GM19023 (cell line): ENCODE data around the gene TBC1D10A.

Source experiments
- ATAC-seq: cut with Tn5 transposase; IDR thresholded peaks from one replicate; pipeline ENCODE4 v1.9.1; 2021; ENCODE audit warnings: mild to moderate bottlenecking, moderate library complexity; ENCODE audit not compliant: unreplicated experiment

The TBC1D10A gene

DNA sequence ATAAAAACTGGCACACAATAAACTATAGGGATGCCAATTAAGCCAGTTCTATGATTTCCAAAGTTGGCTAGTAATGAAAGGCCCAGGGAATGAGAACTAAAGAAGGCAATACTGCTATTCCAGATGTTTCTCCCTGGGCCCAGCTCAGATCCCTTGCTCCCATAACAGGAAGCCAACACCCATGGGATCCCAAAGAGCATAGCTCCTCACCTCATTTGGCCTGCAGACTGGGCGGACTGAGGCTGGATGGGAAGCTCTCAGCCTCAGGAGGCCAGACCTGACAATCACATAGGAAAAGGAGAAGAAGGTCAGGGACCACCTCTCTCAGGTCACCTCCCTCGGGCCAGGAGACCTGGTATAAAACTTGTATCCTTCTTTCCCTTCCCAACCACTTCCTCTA is 5.3 kb downstream of the TBC1D10A start:
- ATAC-seq, result no peak

GRCh38 chr22:30320021-30320556 is 6.7 kb downstream of the TBC1D10A start:
- ATAC-seq, result no peak

GRCh38 chr22:30318799-30319419 is 7.8 kb downstream of the TBC1D10A start:
- ATAC-seq, result no peak

DNA sequence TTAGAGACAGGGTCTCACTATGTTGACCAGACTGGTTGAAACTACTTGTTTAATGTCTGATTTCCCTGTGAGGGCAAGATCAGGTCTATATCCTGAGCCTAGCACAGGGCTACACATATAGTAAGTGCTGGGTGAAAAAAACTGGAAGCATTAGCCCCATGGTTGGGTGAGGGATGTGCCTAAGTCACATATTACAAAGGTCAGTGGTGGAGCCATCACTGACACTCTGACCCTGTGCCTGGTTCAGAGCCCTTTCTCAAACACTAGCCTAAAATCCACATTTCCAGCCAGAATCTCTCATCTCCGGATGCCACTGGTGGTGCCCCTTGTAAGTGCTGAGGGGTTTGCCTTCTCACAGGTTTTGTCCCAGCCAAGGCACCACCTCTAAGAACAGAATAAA is 9.0 kb downstream of the TBC1D10A start:
- no peak for ATAC-seq

DNA sequence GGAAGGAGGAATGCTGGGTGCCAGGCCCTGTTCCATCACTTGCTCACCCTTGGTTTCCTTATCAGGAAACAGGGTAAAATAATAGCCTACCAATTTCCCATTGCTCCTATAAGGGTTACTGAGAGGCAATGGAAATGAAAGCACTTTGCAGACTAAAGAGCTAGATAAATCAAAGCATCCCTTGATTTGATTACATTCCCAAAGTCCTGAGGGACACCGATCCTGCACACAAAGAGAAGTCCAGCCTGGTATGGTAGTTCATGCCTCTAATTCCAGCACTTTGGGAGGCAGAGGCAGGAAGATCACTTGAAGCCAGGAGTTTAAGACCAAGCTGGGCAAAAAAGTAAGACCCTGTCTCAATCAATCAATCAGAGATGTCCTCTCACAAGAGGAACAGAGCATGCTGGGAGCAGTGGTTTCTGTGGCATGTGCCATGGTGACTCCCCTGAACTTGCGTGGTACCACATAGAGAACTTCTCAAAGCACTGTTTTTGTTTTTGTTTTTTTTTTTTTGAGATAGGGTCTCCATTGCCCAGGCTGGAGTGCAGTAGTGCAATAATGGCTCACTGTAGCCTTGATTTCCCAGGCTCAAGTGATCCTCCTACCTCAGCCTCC is 10.7 kb downstream of the TBC1D10A start:
- no peak for ATAC-seq

- ATAC-seq, result no peak
Observed at GRCh38 chr22:30314915-30315314, 11.8 kb downstream of the TBC1D10A start.

GRCh38 chr22:30313527-30314363 is 13.0 kb downstream of the TBC1D10A start:
- ATAC-seq, result no peak

DNA sequence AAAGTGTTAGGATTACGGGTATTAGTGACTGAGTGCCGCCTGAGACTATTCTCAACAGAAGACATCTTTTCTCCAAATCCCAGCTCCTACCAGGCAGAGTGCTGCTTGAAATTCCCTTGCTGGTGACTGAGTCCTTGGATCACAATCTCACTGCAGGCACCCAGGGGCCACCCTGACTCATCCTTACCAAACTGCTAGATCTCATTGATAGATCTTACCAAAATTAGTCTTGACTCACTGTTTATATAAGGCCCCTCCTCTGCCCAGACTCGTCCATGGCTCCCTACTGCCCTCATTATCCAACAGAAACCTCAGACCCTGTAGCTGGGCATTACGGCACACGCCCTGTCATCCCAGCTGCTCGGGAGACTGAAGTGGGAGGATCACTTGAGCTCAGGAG is 14.7 kb downstream of the TBC1D10A start:
- ATAC-seq, result no peak

GRCh38 chr22:30310881-30311771 is 15.6 kb downstream of the TBC1D10A start:
- no peak for ATAC-seq

DNA sequence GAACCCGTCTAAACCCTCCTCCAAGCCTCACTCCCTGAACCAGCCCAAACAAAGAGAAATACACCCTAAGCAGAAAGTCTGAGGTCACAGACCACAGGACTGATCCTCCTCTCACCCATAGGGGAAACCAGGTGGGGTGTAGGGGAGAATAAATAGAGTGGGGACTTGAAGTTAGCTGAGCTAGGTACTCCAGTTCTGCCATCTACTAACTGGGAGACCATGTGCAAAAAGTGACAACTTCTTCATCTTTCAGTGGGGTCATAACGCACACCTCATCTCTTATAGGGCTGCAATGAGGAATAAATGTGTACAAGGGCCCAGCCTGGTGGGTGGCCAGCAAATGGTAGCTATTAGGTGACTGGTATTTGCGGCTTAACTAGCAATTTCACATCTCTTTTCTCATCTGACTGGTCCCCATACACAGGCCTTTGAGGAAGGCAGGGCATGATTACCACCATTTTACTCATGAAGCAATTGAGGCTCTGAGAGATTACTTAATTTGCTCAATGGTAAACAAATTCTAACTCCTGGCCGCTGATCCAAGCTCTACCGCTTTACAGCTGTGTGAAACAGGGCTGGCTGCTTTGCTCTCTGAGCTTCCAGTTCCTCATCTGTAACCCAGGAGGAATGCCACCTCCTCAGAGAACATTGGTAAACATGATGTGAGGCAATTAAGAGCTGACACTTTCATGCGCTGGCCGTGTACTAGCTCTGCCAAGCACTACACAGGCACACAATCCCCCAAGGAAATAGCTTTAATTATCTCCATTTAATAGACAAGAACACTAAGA is 16.6 kb downstream of the TBC1D10A start:
- ATAC-seq, result peak; percentile 39

DNA sequence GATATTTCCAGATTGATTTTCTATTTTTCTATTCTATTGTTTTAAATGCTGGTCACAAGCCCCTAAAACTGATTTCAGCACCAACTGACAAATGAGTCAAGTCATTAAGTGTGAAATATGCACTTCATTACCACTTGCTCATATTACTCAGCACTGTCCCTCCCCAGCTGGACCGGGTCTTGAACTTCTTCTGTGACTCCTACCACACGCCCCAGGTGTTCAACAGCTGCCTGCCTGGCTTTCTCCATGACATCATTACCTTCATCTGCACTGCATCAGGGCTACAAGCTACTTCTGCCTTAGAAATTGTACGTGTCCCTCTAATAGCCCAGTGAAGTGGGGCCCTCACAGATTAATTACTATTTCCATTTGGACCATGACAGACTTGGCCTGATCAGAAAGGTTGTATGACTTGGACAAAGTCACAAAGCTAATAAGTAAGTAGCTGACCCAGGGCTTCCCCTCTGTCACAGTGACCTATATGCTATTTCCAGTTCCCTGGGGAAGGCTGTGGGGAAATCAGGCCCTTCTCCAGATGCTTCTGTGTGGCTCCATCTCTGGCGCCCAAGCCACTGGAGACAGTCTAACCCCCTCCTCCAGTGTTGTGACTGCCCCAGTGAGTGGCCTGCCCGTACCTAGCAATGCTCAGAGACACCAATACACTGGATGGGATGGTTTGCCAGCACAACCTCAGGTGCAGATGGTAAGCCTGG is 18.1 kb downstream of the TBC1D10A start:
- peak; percentile 37 for ATAC-seq

DNA sequence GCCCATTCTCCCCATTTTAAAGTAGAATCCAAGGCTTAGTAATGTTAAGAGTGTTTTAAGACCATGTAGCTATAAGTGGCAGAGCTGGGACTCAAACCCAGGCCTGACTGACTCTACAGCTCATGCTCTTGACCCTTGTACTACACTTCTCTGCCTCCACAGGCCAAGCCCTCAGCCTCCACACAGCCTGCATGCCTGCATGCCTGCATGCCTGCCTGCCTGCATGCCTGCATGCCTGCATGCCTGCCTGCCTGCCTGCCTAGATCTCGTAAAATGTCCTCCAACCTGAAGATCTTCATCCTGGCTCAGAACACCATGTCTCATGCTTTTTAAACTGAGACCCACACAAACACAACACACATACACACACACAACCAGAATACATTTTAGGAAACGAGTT is 18.6 kb downstream of the TBC1D10A start:
- no peak for ATAC-seq

- no peak for ATAC-seq
Observed at GRCh38 chr22:30307041-30307574, 19.6 kb downstream of the TBC1D10A start.

DNA sequence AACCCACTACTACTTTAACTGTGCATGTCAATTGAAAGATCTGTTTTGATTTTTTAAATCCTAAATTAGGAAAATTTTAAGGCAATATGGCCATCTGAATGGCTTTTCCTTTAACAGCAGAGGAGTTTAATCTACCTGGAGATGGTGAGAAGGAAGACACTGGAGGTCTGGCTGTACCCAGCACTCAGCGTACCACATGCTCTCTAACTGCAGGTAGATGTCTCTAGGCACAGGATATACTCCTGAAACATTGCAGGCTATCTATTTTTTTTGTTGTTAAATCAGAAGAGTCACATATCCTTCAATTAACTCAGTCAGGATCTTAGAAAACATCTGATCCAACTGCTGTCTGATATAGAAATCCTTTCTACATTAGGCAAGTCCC is 20.1 kb downstream of the TBC1D10A start:
- ATAC-seq, result no peak

GRCh38 chr22:30305906-30306626 is 20.7 kb downstream of the TBC1D10A start:
- no peak for ATAC-seq

GRCh38 chr22:30305519-30305905 is 21.2 kb downstream of the TBC1D10A start:
- peak; percentile 40 for ATAC-seq

DNA sequence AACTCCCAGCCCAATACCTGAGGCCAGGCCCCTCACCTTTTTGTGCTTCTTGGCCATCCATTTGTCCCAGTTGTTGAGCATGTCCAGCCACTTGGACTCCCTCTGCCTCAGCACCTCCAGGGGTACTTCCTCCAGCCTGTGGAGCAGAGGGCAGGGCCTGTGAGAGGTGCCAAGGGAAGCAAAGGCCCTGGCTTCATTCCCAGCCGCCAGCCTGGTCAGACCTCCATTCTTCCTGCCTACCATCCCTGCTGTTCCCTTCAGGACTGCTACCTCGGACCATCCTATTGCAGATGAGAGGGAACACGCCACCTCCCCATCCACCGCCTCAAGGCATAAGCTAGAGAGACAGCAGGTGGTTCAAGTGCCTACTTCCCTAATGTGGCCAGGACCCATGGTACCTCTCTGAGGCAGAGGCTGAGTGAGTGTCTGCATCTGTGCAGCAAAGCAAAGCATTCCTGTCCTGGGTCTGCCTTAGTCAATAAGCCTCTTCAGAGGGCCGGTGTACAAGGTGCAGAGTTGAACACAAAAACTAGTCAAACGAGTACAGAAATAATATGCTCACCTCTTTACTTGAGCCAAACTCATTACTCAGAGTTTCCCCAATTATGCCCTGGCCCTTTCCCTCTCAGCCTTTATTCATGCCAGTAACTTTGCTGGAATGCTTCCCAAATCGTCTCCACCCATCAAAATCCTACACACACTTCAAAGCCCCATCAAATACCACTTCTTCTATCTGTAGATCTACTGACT is 22.1 kb downstream of the TBC1D10A start:
- no peak for ATAC-seq

DNA sequence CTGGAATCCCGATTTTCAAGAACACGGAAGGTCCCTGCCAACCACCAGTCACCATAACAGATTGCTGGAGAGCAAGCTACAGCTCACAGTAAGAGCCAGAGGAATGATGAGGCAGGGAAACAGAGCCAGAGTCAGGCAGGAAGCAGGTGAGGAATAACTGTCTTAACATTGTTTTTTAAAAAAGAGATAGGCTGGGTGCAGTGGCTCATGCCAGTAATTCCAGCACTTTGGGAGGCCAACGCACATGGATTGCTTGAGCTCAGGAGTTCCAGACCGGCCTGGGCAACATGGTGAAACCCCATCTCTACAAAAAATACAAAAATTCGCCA is 24.0 kb downstream of the TBC1D10A start:
- no peak for ATAC-seq
